GM12801 (cell line): Measurements from ENCODE around the gene HSD17B12.

Source experiments
- TF ChIP-seq, protein P1 (sequence below): IDR thresholded peaks from one replicate; pipeline ENCODE4 v1.5.1; 2011; ENCODE audit warnings: control low read depth; ENCODE audit not compliant: insufficient read length; ENCODE audit errors: extremely low read depth

Gene HSD17B12

DNA sequence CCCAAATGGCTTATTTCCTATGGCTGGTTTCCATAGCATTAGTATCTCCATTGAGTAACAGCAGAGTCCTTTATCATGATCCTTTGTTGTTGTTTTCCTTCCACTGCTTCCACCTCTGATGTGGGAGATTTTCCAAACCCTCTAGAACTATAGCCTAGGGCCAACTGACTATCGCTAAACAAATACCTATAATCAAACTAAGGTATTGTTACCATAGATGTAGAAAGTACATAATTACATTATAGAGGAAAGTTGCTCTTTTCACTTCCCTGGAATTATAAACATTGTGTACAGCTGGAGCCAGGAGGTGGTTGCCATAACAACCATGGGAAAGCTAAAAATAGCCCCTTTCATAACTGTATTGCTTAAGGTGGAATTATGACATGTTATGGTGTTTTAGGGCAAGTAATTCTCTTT is 153.1 kb downstream of the HSD17B12 start:
- TF ChIP-seq, protein P1, sequence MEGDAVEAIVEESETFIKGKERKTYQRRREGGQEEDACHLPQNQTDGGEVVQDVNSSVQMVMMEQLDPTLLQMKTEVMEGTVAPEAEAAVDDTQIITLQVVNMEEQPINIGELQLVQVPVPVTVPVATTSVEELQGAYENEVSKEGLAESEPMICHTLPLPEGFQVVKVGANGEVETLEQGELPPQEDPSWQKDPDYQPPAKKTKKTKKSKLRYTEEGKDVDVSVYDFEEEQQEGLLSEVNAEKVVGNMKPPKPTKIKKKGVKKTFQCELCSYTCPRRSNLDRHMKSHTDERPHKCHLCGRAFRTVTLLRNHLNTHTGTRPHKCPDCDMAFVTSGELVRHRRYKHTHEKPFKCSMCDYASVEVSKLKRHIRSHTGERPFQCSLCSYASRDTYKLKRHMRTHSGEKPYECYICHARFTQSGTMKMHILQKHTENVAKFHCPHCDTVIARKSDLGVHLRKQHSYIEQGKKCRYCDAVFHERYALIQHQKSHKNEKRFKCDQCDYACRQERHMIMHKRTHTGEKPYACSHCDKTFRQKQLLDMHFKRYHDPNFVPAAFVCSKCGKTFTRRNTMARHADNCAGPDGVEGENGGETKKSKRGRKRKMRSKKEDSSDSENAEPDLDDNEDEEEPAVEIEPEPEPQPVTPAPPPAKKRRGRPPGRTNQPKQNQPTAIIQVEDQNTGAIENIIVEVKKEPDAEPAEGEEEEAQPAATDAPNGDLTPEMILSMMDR = no peak

DNA sequence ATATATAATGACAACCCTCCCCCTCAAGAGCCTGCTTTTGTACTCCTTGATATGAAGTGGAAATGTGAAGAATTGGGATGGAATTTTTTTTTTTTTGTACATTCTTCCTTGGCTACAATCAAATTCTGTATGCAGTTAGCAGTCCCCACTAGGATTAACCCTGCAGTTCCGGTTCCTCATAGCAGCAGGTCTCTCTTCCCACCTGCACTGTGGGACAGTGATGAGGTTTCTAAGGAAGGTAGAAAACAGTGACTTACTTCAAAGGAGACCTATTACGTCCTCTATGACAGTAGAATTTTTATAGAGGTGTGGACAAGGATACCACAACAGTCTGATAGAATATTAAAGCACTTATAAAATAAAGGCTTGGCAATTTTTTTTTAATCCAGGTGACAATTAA is 153.7 kb downstream of the HSD17B12 start:
- TF ChIP-seq, protein P1 = no peak

DNA sequence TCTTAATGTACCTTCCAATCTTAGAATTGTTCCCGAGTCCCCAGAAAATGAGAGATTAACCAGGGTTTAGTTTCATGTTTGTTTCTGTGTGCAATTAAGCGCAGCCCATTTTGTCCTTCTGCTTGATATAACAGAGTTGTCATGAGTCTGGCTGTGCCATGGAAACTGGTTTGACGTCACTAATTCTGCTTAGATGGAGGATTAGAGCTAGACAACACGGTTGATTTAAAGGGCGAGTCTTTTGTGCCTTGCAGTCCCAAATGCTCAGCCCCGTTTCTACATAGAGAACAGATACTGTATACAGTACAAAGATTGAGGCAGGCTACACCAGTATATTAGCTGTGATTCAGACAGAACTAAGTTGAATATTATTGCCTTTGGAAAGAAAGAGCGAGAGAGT is 154.6 kb downstream of the HSD17B12 start:
- TF ChIP-seq, protein P1 = no peak

- TF ChIP-seq, protein P1 = no peak
These were observed 157.3 kb downstream of the HSD17B12 start for GRCh38 chr11:43837879-43838278.

GRCh38 chr11:43842021-43842420 is 161.5 kb downstream of the HSD17B12 start:
- TF ChIP-seq, protein P1 = no peak

DNA sequence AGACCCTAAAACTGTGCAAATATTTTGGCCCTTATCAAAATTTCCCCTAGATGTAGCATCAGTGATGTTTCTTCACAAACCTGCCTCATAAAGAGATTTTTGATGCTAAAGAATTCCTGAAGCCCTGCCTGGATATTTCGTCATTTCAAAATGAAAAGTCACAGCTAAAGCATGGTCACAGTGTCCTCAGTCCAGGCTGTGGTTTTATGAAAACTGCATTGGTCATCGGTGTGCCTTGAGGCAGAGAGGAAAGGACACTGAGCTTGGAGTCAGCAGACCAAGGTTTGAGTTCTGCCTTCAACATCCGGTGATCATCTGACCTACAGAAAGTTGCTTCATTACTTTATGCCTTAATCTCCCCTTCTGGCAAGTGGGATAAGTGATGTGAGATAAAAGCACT is 165.3 kb downstream of the HSD17B12 start:
- TF ChIP-seq, protein P1 = no peak

DNA sequence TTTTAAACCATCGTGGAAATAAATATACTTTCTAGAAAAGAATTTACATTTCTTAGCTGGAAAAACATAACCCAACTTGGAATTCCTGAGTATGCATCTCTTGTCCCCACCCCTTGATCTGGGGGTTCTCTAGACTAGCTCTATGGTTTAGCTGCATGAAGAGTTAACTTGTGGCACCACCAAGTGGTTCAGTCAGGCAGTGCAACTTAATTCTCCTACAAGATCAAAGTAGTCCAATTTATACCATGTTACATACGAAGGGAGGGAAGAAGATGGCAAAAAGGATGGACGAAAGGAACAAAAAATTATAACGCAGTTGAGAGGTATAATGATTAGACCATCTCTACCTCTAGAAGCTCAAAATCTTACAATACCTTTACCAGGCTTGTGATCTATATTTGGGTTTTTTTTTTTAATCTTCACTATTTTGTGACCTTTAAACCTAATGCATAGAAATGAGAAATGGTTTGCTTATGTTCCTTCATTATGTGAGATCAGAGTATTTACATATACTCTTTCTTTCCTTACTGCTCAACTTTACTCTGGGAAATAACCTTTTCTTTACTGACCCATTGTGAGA is 171.6 kb downstream of the HSD17B12 start:
- TF ChIP-seq, protein P1 = peak; percentile 46

- TF ChIP-seq, protein P1 = no peak
These were observed 173.2 kb downstream of the HSD17B12 start for GRCh38 chr11:43853781-43854180.
